ENCODE results near the gene MGAT5. TPM values are rescaled to one million over a fixed set of nuclear protein-coding genes. Genes with fewer than 3 reads are reported as not detected.

MGAT5 gene
- total RNA-seq, 2 experiments from 2014 or later = 11.6 to 13.0 TPM

DNA sequence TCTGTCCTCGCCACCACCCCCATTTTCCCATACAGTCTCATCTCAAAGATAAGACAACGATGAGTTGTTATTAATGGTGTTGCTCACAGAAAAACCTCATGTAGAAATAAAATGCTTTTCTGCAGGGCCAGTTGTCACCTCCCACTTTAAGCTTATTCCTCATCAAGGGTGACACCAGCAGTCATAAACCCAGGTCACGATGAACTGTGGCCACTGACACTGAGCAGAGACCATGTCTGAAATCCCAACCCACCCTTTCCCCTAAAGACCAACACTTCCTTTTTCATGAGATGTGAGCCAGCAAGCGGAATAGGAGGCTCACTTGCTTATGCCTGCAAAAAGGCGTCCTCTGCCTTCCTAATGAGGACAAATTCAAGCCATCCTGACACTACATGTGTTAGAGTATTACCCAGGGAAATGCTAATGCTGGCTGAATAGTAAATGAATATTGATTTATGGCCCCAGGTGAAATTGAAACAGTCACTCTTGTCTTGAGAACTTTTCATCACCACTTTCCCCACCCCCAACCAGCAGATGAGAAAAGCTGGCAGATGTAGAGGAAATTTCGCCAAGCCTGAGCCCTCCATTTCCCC lies 228.4 kb downstream of the MGAT5 start:
- H3K27ac Mint-ChIP-seq = no peak overlapping the region
- DNase-seq = no peak
- intact Hi-C loops (cut with micrococcal nuclease) = no loop called here
- H3K36me3 Mint-ChIP-seq (ENCODE audit: low read depth) = no peaks in the 10 kb centered on the region
- H3K4me3 Mint-ChIP-seq = no peak overlapping the region
- no peaks in the 10 kb centered on the region for H3K4me1 Mint-ChIP-seq (ENCODE audit: low read depth)
- peaks cover 2% of the 10 kb centered on the region for H3K27me3 Mint-ChIP-seq (ENCODE audit: low read depth)
- H3K9me3 Mint-ChIP-seq = no peaks in the 10 kb centered on the region
- CTCF ChIA-PET = no interaction called here

DNA sequence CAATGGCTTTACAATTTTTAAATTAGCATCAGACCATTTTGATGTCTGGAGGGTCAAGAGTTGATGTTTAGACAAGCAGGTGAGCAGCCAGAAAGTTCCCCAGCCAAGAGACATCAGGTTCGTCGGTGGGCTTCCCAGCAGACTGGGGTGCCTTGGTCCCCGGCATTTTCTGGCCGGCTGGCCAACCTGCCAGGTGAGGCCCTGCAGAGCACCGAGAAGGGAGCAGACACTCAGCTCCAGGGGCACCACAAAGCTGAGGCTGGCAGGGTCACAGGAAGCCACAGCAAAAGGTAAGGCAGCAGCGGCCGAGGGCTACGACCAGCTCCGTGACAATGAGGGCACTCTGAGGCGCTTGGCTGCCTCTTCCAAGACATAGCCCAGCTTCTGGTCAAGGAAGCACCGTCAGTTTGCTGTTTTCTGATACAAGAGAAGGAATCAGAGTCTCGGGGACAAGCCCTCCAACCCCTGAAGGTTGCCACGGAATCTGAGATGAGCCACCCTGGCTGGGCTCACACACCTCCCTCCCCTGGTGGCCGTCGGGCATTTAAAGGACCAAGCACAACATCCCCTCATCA lies 229.0 kb downstream of the MGAT5 start:
- Mint-ChIP-seq H3K9me3 (no peaks in the 10 kb centered on the region), H3K27me3 (ENCODE audit: low read depth) (peaks cover 2% of the 10 kb centered on the region), H3K27ac (no peak overlapping the region), H3K36me3 (ENCODE audit: low read depth) (no peaks in the 10 kb centered on the region), H3K4me3 (no peak overlapping the region), H3K4me1 (ENCODE audit: low read depth) (no peaks in the 10 kb centered on the region)
- CTCF ChIA-PET = no interaction called here
- intact Hi-C loops (cut with micrococcal nuclease) = no loop called here
- no peak for DNase-seq

- H3K36me3 Mint-ChIP-seq (ENCODE audit: low read depth) = no peaks in the 10 kb centered on the region
- no peak for DNase-seq
- H3K27ac Mint-ChIP-seq = no peak overlapping the region
- intact Hi-C loops (cut with micrococcal nuclease) = no loop called here
- CTCF ChIA-PET = interaction anchor here (1.2 to 1.6 kb wide), 2 partner anchors 11 to 38 kb away, joined by 3 to 5 read pairs; no protein-coding TSS in a partner anchor
- no peaks in the 10 kb centered on the region for H3K4me1 Mint-ChIP-seq (ENCODE audit: low read depth)
- peaks cover 3% of the 10 kb centered on the region for H3K27me3 Mint-ChIP-seq (ENCODE audit: low read depth)
- no peaks in the 10 kb centered on the region for H3K9me3 Mint-ChIP-seq
- no peak overlapping the region for H3K4me3 Mint-ChIP-seq
Observed at GRCh38 chr2:134489732-134490384, 236.0 kb downstream of the MGAT5 start.

DNA sequence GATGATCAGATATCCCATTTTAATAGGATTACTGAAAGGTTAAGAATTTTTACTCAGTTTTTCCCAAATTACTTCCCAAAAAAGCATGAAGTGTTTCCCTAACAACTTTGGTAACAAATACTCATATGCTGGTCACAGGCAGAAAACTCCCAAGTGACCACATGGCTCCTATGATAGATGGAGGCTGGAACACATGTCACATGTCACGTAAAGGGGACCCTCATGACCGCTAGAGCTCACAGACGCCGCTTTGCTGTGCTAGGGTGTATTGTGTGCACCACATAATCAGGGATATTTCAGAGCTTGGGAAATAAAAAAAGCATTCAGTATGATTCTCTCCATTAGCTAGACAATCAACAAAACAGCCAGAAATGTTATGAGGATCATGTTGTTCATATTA lies 236.7 kb downstream of the MGAT5 start:
- DNase-seq = no peak
- intact Hi-C loops (cut with micrococcal nuclease) = no loop called here
- no peaks in the 10 kb centered on the region for H3K36me3 Mint-ChIP-seq (ENCODE audit: low read depth)
- no peak overlapping the region for H3K27ac Mint-ChIP-seq
- CTCF ChIA-PET = interaction anchor here (1.2 to 1.6 kb wide), 2 partner anchors 10 to 39 kb away, joined by 3 to 5 read pairs; no protein-coding TSS in a partner anchor
- no peaks in the 10 kb centered on the region for H3K4me1 Mint-ChIP-seq (ENCODE audit: low read depth)
- no peak overlapping the region for H3K4me3 Mint-ChIP-seq
- H3K27me3 Mint-ChIP-seq (ENCODE audit: low read depth) = peaks cover 3% of the 10 kb centered on the region
- no peaks in the 10 kb centered on the region for H3K9me3 Mint-ChIP-seq

- Mint-ChIP-seq H3K9me3 (no peaks in the 10 kb centered on the region), H3K27ac (no peak overlapping the region)
Observed at GRCh38 chr2:134491022-134491421, 237.2 kb downstream of the MGAT5 start.

GRCh38 chr2:134491771-134492441 lies 238.0 kb downstream of the MGAT5 start:
- Mint-ChIP-seq H3K27ac (no peak overlapping the region), H3K9me3 (no peaks in the 10 kb centered on the region), H3K4me1 (ENCODE audit: low read depth) (no peaks in the 10 kb centered on the region), H3K4me3 (no peak overlapping the region), H3K36me3 (ENCODE audit: low read depth) (no peaks in the 10 kb centered on the region), H3K27me3 (ENCODE audit: low read depth) (peaks cover 2% of the 10 kb centered on the region)
- DNase-seq = no peak
- CTCF ChIA-PET = no interaction called here
- intact Hi-C loops (cut with micrococcal nuclease) = no loop called here

More at GRCh38 chr2:134491022-134491421, 237.2 kb downstream of the MGAT5 start:
- CTCF ChIA-PET = interaction anchor here (1.2 to 1.6 kb wide), 2 partner anchors 10 to 40 kb away, joined by 3 to 5 read pairs; no protein-coding TSS in a partner anchor
- no peak for DNase-seq
- intact Hi-C loops (cut with micrococcal nuclease) = no loop called here
- Mint-ChIP-seq H3K4me1 (ENCODE audit: low read depth) (no peaks in the 10 kb centered on the region), H3K27me3 (ENCODE audit: low read depth) (peaks cover 3% of the 10 kb centered on the region), H3K36me3 (ENCODE audit: low read depth) (no peaks in the 10 kb centered on the region), H3K4me3 (no peak overlapping the region)

GRCh38 chr2:134493797-134494196 lies 239.9 kb downstream of the MGAT5 start:
- Mint-ChIP-seq H3K27me3 (ENCODE audit: low read depth) (peaks cover 2% of the 10 kb centered on the region), H3K36me3 (ENCODE audit: low read depth) (no peaks in the 10 kb centered on the region)
- CTCF ChIA-PET = no interaction called here

DNA sequence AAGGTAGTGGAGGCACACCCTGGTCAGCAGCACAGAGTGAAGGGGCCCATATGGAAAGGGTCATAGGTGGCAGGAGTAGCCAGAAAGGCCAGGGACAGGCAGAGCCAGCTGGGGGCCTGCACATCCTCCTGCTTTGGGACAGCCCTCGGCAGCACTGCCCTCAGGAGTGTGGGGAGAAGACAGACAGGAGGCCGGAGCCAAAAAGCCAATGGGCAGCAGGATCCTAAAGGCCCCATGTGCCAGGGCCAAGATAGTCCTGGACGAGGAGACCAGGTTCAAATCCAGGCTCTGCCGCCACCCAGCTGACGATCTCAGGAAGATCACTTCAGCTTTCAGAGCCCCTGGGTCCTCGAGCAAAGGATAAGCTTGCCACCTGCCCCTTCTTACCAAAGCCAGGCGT lies 244.8 kb downstream of the MGAT5 start:
- Mint-ChIP-seq H3K27me3 (ENCODE audit: low read depth) (no peaks in the 10 kb centered on the region), H3K4me3 (no peak overlapping the region), H3K9me3 (no peaks in the 10 kb centered on the region), H3K27ac (no peak overlapping the region), H3K4me1 (ENCODE audit: low read depth) (no peaks in the 10 kb centered on the region), H3K36me3 (ENCODE audit: low read depth) (no peaks in the 10 kb centered on the region)
- no peak for DNase-seq
- CTCF ChIA-PET = interaction anchor here (0.7 kb wide), 1 partner anchor 56 kb away, joined by 3 read pairs; no protein-coding TSS in a partner anchor
- intact Hi-C loops (cut with micrococcal nuclease) = no loop called here

More at GRCh38 chr2:134493797-134494196, 239.9 kb downstream of the MGAT5 start:
- H3K27ac Mint-ChIP-seq = no peak overlapping the region
- no peak overlapping the region for H3K4me3 Mint-ChIP-seq
- H3K4me1 Mint-ChIP-seq (ENCODE audit: low read depth) = no peaks in the 10 kb centered on the region
- no peak for DNase-seq
- no peaks in the 10 kb centered on the region for H3K9me3 Mint-ChIP-seq
- intact Hi-C loops (cut with micrococcal nuclease) = no loop called here

DNA sequence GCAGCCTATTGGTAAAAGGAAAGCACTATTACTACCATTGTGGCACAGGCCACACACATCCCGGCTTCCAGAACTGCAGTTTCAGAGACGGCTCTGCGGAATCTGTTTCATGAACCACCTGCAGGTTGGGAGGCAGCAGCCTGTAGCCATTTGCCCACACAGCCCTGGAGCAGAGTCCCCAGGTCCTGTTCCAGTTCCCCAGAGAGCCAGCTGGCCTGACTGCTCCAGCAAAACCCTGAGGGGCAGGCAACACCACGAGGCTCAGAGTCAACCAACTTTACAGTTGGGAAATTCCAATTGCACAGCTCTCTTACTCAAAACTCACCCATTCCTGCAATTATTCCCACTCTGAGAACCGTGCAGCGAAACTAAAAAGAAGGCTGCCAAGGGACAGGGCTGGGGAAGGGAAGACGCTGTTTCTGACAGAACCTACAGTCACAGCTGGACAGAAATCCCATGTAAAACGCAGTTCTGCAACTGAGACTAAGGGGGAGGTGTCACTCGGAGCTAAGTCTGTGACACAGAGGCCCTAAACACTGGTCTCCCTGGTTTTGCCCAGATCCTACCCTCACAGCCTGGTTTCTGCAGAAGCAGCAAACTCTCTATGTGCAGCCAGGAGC lies 245.5 kb downstream of the MGAT5 start:
- no peak overlapping the region for H3K27ac Mint-ChIP-seq
- no peak for DNase-seq
- intact Hi-C loops (cut with micrococcal nuclease) = no loop called here
- CTCF ChIA-PET = no interaction called here
- H3K9me3 Mint-ChIP-seq = no peaks in the 10 kb centered on the region
- H3K4me1 Mint-ChIP-seq (ENCODE audit: low read depth) = no peaks in the 10 kb centered on the region
- no peak overlapping the region for H3K4me3 Mint-ChIP-seq
- H3K27me3 Mint-ChIP-seq (ENCODE audit: low read depth) = no peaks in the 10 kb centered on the region
- no peaks in the 10 kb centered on the region for H3K36me3 Mint-ChIP-seq (ENCODE audit: low read depth)

DNA sequence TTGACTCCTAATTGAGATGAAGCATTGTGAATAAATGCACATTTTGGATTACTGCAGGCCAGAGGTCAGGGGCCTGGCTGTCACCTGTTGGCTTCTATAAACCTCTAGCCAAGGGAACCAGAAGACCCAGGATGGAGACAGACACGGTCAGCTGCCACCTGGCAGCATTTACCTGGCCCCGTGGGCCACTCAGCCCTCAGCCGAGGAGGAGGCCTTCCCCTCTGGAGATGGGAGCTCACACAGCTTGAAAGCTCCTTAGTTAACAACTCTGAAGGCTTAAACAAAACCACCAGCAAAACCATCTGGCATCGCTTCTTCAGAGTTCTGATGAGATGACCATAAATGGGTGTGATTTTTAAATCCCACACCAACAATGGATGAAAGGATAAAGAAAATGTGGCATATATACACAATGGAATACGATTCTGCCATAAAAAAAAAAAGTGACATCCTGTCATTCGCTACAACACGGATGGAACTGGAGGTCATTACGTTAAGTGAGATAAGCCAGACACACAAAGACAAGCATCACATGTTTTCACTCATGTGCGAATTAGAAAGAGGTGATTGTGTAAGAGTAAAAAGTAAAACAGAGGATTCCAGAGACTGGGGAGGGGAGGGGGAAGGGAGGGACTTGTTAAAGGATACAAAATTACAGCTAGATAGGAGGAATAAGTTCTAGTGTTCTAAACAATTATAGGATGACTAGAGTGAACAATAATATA lies 246.5 kb downstream of the MGAT5 start:
- no peak for DNase-seq
- intact Hi-C loops (cut with micrococcal nuclease) = no loop called here
- Mint-ChIP-seq H3K4me1 (ENCODE audit: low read depth) (no peaks in the 10 kb centered on the region), H3K4me3 (no peak overlapping the region), H3K27me3 (ENCODE audit: low read depth) (no peaks in the 10 kb centered on the region), H3K36me3 (ENCODE audit: low read depth) (no peaks in the 10 kb centered on the region), H3K27ac (no peak overlapping the region), H3K9me3 (no peaks in the 10 kb centered on the region)
- CTCF ChIA-PET = interaction anchor here (1.0 kb wide), 1 partner anchor 10 kb away, joined by 3 read pairs; no protein-coding TSS in a partner anchor

DNA sequence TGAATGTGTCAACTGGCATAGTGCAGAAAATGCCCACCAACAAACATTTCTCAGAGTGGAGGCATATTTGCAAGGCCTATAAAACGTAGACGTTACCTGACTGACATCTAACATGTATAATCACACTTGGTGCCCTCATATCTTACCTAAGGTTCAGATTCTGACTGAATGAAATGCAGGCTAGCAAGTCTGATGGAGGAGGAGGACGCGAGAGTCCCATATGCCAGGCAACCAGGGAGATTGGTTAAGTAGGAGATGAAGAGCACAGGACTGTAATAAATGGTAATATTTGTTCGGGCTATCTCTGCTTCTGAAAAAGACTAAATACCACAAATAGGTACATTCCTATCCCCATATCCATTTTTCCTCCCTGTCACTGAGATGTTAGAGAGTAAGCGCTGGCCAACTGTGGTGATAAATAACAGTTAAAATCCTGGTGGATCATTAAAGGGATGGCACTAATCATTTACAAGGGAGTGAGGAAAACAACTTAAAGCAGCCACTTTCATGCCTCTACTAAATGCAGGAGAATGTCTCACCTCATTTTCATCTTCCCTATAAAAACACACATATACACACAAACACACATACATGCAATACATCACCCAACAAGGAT lies 247.7 kb downstream of the MGAT5 start:
- intact Hi-C loops (cut with micrococcal nuclease) = no loop called here
- H3K4me3 Mint-ChIP-seq = no peak overlapping the region
- H3K36me3 Mint-ChIP-seq (ENCODE audit: low read depth) = no peaks in the 10 kb centered on the region
- DNase-seq = no peak
- H3K27ac Mint-ChIP-seq = no peak overlapping the region
- no peaks in the 10 kb centered on the region for H3K27me3 Mint-ChIP-seq (ENCODE audit: low read depth)
- no peaks in the 10 kb centered on the region for H3K4me1 Mint-ChIP-seq (ENCODE audit: low read depth)
- no peaks in the 10 kb centered on the region for H3K9me3 Mint-ChIP-seq
- CTCF ChIA-PET = no interaction called here

Measured in activated naive CD4-positive, alpha-beta T cell treated with anti-CD3 and anti-CD28 coated beads for 36 hours (primary cell).